ENCODE measurements around the gene DHX58. TPM values are rescaled to one million over a fixed set of nuclear protein-coding genes. Genes with fewer than 3 reads are reported as not detected.

DHX58 gene
- total RNA-seq, 2 donors from 2014 or later: 10.8 to 12.3 TPM

Other genes starting within 250 kb of the DHX58 start
- gene KLHL11, start 247.3 kb downstream of the DHX58 start, total RNA-seq: 1 to 10 TPM; 6.5 to 8.9 TPM
- 100 to 1,000 TPM in 1 of 2 donors, 10 to 100 TPM in 1; 88.2 to 125 TPM for gene ACLY, start 193.8 kb downstream of the DHX58 start, total RNA-seq
- under 1 TPM; 0.12 to 0.20 TPM for gene ODAD4, start 182.1 kb downstream of the DHX58 start, total RNA-seq
- gene CNP, start 145.9 kb downstream of the DHX58 start, total RNA-seq: 10 to 100 TPM; 45.6 to 53.6 TPM
- 10 to 100 TPM; 76.5 to 84.6 TPM for gene DNAJC7, start 95.3 kb downstream of the DHX58 start, total RNA-seq
- 10 to 100 TPM; 29.4 to 31.9 TPM for gene NKIRAS2, start 92.6 kb downstream of the DHX58 start, total RNA-seq
- 1 to 10 TPM; 1.8 to 2.5 TPM for gene C17orf113, start 62.1 kb downstream of the DHX58 start, total RNA-seq
- gene ZNF385C, start 14.2 kb downstream of the DHX58 start, total RNA-seq: under 1 TPM; 0.34 to 0.40 TPM
- 10 to 100 TPM; 23.6 TPM for gene KAT2A, start 8.7 kb upstream of the DHX58 start, total RNA-seq
- not detected for gene HSPB9, start 10.1 kb upstream of the DHX58 start, total RNA-seq
- gene RAB5C, start 42.3 kb upstream of the DHX58 start, total RNA-seq: 100 to 1,000 TPM; 166 TPM
- gene KCNH4, start 68.4 kb upstream of the DHX58 start, total RNA-seq: under 1 TPM; 0.06 TPM
- gene HCRT, start 72.7 kb upstream of the DHX58 start, total RNA-seq: not detected
- gene GHDC, start 81.8 kb upstream of the DHX58 start, total RNA-seq: 10 to 100 TPM; 19.2 to 25.2 TPM
- gene STAT5B, start 163.7 kb upstream of the DHX58 start, total RNA-seq: 10 to 100 TPM; 34.2 to 39.2 TPM
- 10 to 100 TPM; 19.8 to 28.1 TPM for gene STAT5A, start 175.8 kb upstream of the DHX58 start, total RNA-seq

All from left colon (tissue), 2 donors.